Measurements from ENCODE around the gene CETP.

DNA sequence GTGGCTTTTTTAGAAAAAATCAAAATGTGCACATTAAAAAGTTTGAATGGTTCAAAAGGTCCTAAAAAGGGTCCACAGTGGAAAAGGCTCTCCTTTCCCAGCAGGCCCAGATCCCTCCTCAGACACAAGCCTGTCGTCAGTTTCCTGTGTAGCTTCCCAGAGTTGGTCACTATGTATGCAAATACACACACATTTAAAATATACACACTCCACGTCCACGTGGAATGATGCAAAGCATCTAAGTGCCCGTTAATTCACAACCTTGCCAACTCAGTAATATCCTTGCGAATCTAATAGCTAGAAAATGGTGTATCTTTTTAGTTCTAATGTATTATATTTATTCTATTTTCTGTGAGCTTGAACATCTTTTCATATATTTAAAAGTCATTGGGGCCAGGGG is 45.3 kb downstream of the CETP start:
- TF ChIP-seq, protein P1, sequence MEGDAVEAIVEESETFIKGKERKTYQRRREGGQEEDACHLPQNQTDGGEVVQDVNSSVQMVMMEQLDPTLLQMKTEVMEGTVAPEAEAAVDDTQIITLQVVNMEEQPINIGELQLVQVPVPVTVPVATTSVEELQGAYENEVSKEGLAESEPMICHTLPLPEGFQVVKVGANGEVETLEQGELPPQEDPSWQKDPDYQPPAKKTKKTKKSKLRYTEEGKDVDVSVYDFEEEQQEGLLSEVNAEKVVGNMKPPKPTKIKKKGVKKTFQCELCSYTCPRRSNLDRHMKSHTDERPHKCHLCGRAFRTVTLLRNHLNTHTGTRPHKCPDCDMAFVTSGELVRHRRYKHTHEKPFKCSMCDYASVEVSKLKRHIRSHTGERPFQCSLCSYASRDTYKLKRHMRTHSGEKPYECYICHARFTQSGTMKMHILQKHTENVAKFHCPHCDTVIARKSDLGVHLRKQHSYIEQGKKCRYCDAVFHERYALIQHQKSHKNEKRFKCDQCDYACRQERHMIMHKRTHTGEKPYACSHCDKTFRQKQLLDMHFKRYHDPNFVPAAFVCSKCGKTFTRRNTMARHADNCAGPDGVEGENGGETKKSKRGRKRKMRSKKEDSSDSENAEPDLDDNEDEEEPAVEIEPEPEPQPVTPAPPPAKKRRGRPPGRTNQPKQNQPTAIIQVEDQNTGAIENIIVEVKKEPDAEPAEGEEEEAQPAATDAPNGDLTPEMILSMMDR (IDR thresholded peaks at IDR 0.05), result no peak
- TF ChIP-seq POLR2AphosphoS5 (IDR thresholded peaks at IDR 0.05), result no peak
